Activated naive CD8-positive, alpha-beta T cell treated with anti-CD3 and anti-CD28 coated beads for 36 hours (primary cell): ENCODE results near the gene ANKRD9. TPM values are rescaled to one million over a fixed set of nuclear protein-coding genes. Genes with fewer than 3 reads are reported as not detected.
"Not testable (repeated sequence)": the region's sequence is repeated elsewhere in the genome, so short reads cannot be mapped to it uniquely, and the experiment has no call there.

ENCODE experiments used
- DNase-seq: peaks from one replicate; pipeline ENCODE4 v3.0.0; 2021
- H3K27ac Mint-ChIP-seq: one replicate; pipeline ENCODE4 v1.8.0; 2022; ENCODE audit warnings: mild to moderate bottlenecking, moderate library complexity, mixed read lengths
- H3K27me3 Mint-ChIP-seq: one replicate; pipeline ENCODE4 v1.8.0; 2022; ENCODE audit warnings: mild to moderate bottlenecking, mixed read lengths
- H3K36me3 Mint-ChIP-seq: one replicate; pipeline ENCODE4 v1.8.0; 2021; ENCODE audit warnings: mild to moderate bottlenecking, mixed read lengths
- H3K4me1 Mint-ChIP-seq: one replicate; pipeline ENCODE4 v1.8.0; 2021; ENCODE audit warnings: mixed read lengths
- H3K4me3 Mint-ChIP-seq: one replicate; pipeline ENCODE4 v1.8.0; 2022; ENCODE audit warnings: mild to moderate bottlenecking, moderate library complexity, mixed read lengths
- H3K9me3 Mint-ChIP-seq: one replicate; pipeline ENCODE4 v1.8.0; 2022; ENCODE audit warnings: mixed read lengths
- total RNA-seq, 2 experiments: library from RNA; stranded (reverse); gene quantifications; one replicate each; pipeline ENCODE4 v1.2.3, GENCODE V29; 2021

The ANKRD9 gene
- total RNA-seq, result 10 to 100 TPM; 10.7 to 10.9 TPM

GRCh38 chr14:102509746-102510615, at the start of gene ANKRD9:
TSS of gene ANKRD9 (minus strand) at chr14:102509776. CDS start at chr14:102507889, 1,887 bp downstream.
- peaks cover 14% of the 10 kb centered on the region for H3K4me1 Mint-ChIP-seq
- peak; percentile 93 for DNase-seq
- peak within 1 kb of the TSS; percentile 79 for H3K4me3 Mint-ChIP-seq
- H3K36me3 Mint-ChIP-seq, result peaks cover 5% of the 10 kb centered on the region
- no peaks in the 10 kb centered on the region for H3K27me3 Mint-ChIP-seq
- peak within 1 kb of the TSS; percentile 48 for H3K27ac Mint-ChIP-seq
- H3K9me3 Mint-ChIP-seq, result no peaks in the 10 kb centered on the region

- no peaks in the 10 kb centered on the region for H3K36me3 Mint-ChIP-seq
- no peak overlapping the region for H3K27ac Mint-ChIP-seq
- H3K27me3 Mint-ChIP-seq, result no peaks in the 10 kb centered on the region
- H3K4me3 Mint-ChIP-seq, result no peak overlapping the region
- no peak for DNase-seq
- H3K4me1 Mint-ChIP-seq, result no peaks in the 10 kb centered on the region
- no peaks in the 10 kb centered on the region for H3K9me3 Mint-ChIP-seq
Measured at GRCh38 chr14:102558556-102558955, 49.0 kb upstream of the ANKRD9 start.

GRCh38 chr14:102557434-102558226, 48.1 kb upstream of the ANKRD9 start:
- H3K27ac Mint-ChIP-seq, result no peak overlapping the region
- H3K36me3 Mint-ChIP-seq, result no peaks in the 10 kb centered on the region
- H3K27me3 Mint-ChIP-seq, result no peaks in the 10 kb centered on the region
- H3K4me1 Mint-ChIP-seq, result no peaks in the 10 kb centered on the region
- no peak for DNase-seq
- no peaks in the 10 kb centered on the region for H3K9me3 Mint-ChIP-seq
- no peak overlapping the region for H3K4me3 Mint-ChIP-seq

- Mint-ChIP-seq H3K9me3 (no peaks in the 10 kb centered on the region), H3K4me3 (no peak overlapping the region), H3K27ac (no peak overlapping the region), H3K27me3 (no peaks in the 10 kb centered on the region), H3K36me3 (no peaks in the 10 kb centered on the region), H3K4me1 (no peaks in the 10 kb centered on the region)
- no peak for DNase-seq
Measured at GRCh38 chr14:102556098-102556677, 46.6 kb upstream of the ANKRD9 start.

GRCh38 chr14:102554821-102555819, 45.5 kb upstream of the ANKRD9 start:
- Mint-ChIP-seq H3K4me3 (peak overlapping the region; percentile 66), H3K36me3 (no peaks in the 10 kb centered on the region), H3K9me3 (no peaks in the 10 kb centered on the region), H3K27me3 (no peaks in the 10 kb centered on the region), H3K27ac (peak overlapping the region; percentile 70), H3K4me1 (no peaks in the 10 kb centered on the region)
- peak; percentile 67 for DNase-seq

- no peak for DNase-seq
- H3K36me3 Mint-ChIP-seq, result no peaks in the 10 kb centered on the region
- no peak overlapping the region for H3K27ac Mint-ChIP-seq
- H3K4me3 Mint-ChIP-seq, result no peak overlapping the region
- H3K4me1 Mint-ChIP-seq, result no peaks in the 10 kb centered on the region
- peaks cover 17% of the 10 kb centered on the region for H3K27me3 Mint-ChIP-seq
- no peaks in the 10 kb centered on the region for H3K9me3 Mint-ChIP-seq
Measured at GRCh38 chr14:102551995-102552705, 42.6 kb upstream of the ANKRD9 start.

GRCh38 chr14:102550927-102551401, 41.4 kb upstream of the ANKRD9 start:
- peaks cover 29% of the 10 kb centered on the region for H3K27me3 Mint-ChIP-seq
- H3K4me1 Mint-ChIP-seq, H3K27ac Mint-ChIP-seq, H3K4me3 Mint-ChIP-seq, DNase-seq, H3K36me3 Mint-ChIP-seq, H3K9me3 Mint-ChIP-seq: not testable (repeated sequence)

- H3K9me3 Mint-ChIP-seq, result no peaks in the 10 kb centered on the region
Measured at GRCh38 chr14:102548616-102549240, 39.2 kb upstream of the ANKRD9 start.

GRCh38 chr14:102545461-102546265, 36.1 kb upstream of the ANKRD9 start:
- Mint-ChIP-seq H3K27ac (no peak overlapping the region), H3K4me3 (no peak overlapping the region), H3K9me3 (no peaks in the 10 kb centered on the region), H3K4me1 (peaks cover 2% of the 10 kb centered on the region), H3K27me3 (peaks cover 50% of the 10 kb centered on the region), H3K36me3 (no peaks in the 10 kb centered on the region)
- no peak for DNase-seq

More at GRCh38 chr14:102548616-102549240, 39.2 kb upstream of the ANKRD9 start:
- H3K4me1 Mint-ChIP-seq, result peaks cover 2% of the 10 kb centered on the region
- no peak overlapping the region for H3K4me3 Mint-ChIP-seq
- H3K36me3 Mint-ChIP-seq, result no peaks in the 10 kb centered on the region
- no peak for DNase-seq
- H3K27ac Mint-ChIP-seq, result no peak overlapping the region
- H3K27me3 Mint-ChIP-seq, result peaks cover 45% of the 10 kb centered on the region

- peaks cover 2% of the 10 kb centered on the region for H3K4me1 Mint-ChIP-seq
- H3K9me3 Mint-ChIP-seq, result no peaks in the 10 kb centered on the region
- no peaks in the 10 kb centered on the region for H3K36me3 Mint-ChIP-seq
- peak; percentile 33 for DNase-seq
- H3K4me3 Mint-ChIP-seq, result no peak overlapping the region
- peaks cover 50% of the 10 kb centered on the region for H3K27me3 Mint-ChIP-seq
- no peak overlapping the region for H3K27ac Mint-ChIP-seq
Measured at GRCh38 chr14:102544747-102545460, 35.3 kb upstream of the ANKRD9 start.

- Mint-ChIP-seq H3K36me3 (no peaks in the 10 kb centered on the region), H3K27ac (no peak overlapping the region), H3K27me3 (peaks cover 50% of the 10 kb centered on the region), H3K4me1 (peaks cover 2% of the 10 kb centered on the region), H3K4me3 (no peak overlapping the region), H3K9me3 (no peaks in the 10 kb centered on the region)
- no peak for DNase-seq
Measured at GRCh38 chr14:102544046-102544746, 34.6 kb upstream of the ANKRD9 start.

GRCh38 chr14:102541771-102542170, 32.2 kb upstream of the ANKRD9 start:
- H3K4me3 Mint-ChIP-seq, result no peak overlapping the region
- H3K36me3 Mint-ChIP-seq, result no peaks in the 10 kb centered on the region
- no peak for DNase-seq
- H3K27me3 Mint-ChIP-seq, result peaks cover 29% of the 10 kb centered on the region
- H3K4me1 Mint-ChIP-seq, result peaks cover 2% of the 10 kb centered on the region
- no peak overlapping the region for H3K27ac Mint-ChIP-seq
- H3K9me3 Mint-ChIP-seq, result no peaks in the 10 kb centered on the region
